Stomach smooth muscle (tissue), 2 donors: Measurements from ENCODE around the gene MRPS35.
"Not testable (repeated sequence)": the region's sequence is repeated elsewhere in the genome, so short reads cannot be mapped to it uniquely, and the experiment has no call there.

ENCODE experiments used
- H3K27ac ChIP-seq: one replicate; pipeline ENCODE4 v1.7.0; 2013; ENCODE audit warnings: mild to moderate bottlenecking, low read length, inconsistent platforms
- H3K27me3 ChIP-seq, 2 donors: one replicate each; pipeline ENCODE4 v1.7.0; 2013; ENCODE audit warnings: low read length in 2 of 2; ENCODE audit not compliant: insufficient read depth in 2 of 2, control insufficient read depth in 1 of 2
- H3K36me3 ChIP-seq, 2 donors: one replicate each; pipeline ENCODE4 v1.7.0; 2013; ENCODE audit warnings: low read length in 2 of 2; ENCODE audit not compliant: control insufficient read depth in 2 of 2, insufficient read depth in 2 of 2
- H3K4me1 ChIP-seq: one replicate; pipeline ENCODE4 v1.7.0; 2013; ENCODE audit warnings: low read length; ENCODE audit not compliant: control insufficient read depth, insufficient read depth
- H3K4me3 ChIP-seq, 2 donors: one replicate each; pipeline ENCODE4 v1.7.0; 2013; ENCODE audit warnings: low read length in 2 of 2
- H3K9ac ChIP-seq, 2 donors: one replicate each; pipeline ENCODE4 v1.7.0; 2013; ENCODE audit warnings: low read length in 2 of 2, mild to moderate bottlenecking in 1 of 2
- H3K9me3 ChIP-seq, 2 donors: one replicate each; pipeline ENCODE4 v1.7.0; 2013; ENCODE audit warnings: low read length in 2 of 2; ENCODE audit not compliant: control insufficient read depth in 2 of 2
- donor health status: healthy.
- donor health status: Pancreatic carcinoma.

The MRPS35 gene

DNA sequence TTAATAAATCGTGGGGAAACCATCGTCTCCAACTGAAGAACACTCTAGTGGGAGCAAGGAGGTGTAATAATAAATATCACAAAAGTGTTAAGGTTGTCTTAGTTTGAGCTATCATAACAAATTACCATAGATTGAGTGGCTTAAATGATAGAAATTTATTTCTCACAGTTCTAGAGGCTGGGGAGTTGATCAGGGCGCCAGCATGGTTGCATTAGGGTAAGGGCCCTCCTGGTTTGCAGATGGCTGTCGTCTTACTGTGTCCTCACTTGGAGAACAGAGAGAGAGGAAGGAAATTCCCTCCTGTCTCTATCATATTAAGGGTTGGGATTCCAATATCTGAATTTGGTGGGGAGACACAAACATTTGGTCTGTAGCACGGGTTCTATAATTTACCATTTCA lies 33.0 kb downstream of the MRPS35 start:
- Histone ChIP-seq H3K9me3 (no peaks in the 10 kb centered on the region), H3K36me3 (peaks cover 7 to 12% of the 10 kb centered on the region in 2 donors)

DNA sequence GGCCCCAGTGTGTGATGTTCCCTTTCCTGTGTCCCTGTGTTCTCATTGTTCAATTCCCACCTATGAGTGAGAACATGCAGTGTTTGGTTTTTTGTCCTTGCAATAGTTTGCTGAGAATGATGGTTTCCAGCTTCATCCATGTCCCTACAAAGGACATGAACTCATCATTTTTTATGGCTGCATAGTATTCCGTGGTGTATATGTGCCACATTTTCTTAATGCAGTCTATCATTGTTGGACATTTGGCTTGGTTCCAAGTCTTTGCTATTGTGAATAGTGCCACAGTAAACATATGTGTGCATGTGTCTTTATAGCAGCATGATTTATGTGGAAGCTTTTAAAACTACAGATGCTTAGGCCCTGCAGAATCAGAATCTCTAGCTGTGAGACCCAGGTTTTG lies 35.1 kb downstream of the MRPS35 start:
- H3K9me3 ChIP-seq, H3K4me3 ChIP-seq, H3K36me3 ChIP-seq, H3K4me1 ChIP-seq, H3K9ac ChIP-seq, H3K27ac ChIP-seq, H3K27me3 ChIP-seq: not testable (repeated sequence)

More for the DNA sequence above, 33.0 kb downstream of the MRPS35 start:
- Histone ChIP-seq H3K4me1 (peaks cover 4% of the 10 kb centered on the region), H3K4me3 (no peak overlapping the region), H3K27ac (no peak overlapping the region), H3K9ac (no peak overlapping the region), H3K27me3 (no peaks in the 10 kb centered on the region)

DNA sequence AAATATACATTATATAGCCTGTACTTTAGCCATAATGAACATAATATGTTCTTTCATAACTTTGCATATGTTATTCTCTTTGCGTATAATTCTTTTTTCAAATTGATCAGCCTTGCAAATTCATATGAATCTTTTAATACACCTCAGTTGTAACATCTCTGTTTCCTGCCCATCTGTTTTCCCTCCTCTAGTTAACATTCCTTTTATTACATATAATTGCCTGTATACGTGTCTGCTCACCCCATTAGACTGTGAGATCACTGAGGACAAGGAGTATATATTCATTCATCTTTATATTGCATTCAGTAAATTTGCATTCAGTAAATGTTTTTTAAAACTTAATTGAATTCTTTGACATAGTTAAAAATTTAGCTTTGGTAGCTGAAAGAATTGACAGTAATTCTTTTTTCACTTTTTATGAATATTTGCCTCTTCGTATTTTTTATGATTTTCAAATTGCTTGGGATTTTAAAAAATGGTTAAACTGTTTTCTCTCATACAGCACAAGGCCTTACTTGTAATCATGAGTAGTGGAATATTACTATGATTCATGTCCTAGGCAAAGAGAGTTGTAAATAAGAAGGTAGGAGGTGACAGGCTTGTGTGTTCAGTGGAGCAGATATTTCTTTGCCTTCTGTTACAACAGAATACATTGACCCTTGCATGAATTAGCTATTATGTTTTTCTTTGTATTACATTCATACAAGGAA lies 36.6 kb downstream of the MRPS35 start:
- Histone ChIP-seq H3K9ac (peak overlapping the region in 1 of 2 donors; percentile 43), H3K27me3 (no peaks in the 10 kb centered on the region), H3K4me3 (no peak overlapping the region), H3K4me1 (peaks cover 7% of the 10 kb centered on the region), H3K27ac (peak overlapping the region; percentile 68), H3K9me3 (no peaks in the 10 kb centered on the region), H3K36me3 (peaks cover 5 to 9% of the 10 kb centered on the region in 2 donors)

DNA sequence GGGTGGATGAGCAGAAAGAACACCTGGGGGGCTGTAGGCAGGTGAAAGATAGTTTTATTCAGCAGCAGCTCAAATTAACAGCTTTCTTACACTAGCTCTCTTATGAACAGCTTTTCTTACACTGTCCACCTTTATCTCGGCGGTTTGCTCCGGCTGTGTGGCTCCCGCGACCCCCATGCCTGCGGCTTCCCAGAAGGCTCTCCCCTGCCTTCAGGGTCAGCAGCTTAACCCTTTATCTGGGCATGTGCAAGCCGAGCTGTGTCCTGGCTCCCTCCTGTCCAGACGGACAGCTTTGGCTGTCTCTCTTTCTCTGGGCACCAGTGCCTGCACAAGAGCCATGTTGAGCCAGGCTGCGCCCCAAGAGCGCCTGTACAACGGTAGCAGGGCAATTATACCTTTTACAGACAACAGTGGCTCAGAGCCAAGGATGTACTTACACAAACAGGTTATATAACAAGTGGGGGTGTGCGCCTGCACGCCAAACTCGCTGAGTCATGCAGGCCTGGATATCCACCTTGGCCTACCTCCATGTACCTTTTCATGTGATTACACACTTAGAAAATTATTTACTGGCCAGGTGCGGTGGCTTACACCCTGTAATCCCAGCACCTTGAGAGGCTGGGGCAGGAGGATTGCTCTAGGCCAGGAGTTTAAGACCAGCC lies 40.9 kb downstream of the MRPS35 start:
- Histone ChIP-seq H3K9me3 (no peaks in the 10 kb centered on the region), H3K4me1 (peaks cover 7% of the 10 kb centered on the region), H3K27ac (no peak overlapping the region), H3K27me3 (no peaks in the 10 kb centered on the region), H3K9ac (no peak overlapping the region), H3K4me3 (no peak overlapping the region), H3K36me3 (peaks cover 0 to 6% of the 10 kb centered on the region in 2 donors)

DNA sequence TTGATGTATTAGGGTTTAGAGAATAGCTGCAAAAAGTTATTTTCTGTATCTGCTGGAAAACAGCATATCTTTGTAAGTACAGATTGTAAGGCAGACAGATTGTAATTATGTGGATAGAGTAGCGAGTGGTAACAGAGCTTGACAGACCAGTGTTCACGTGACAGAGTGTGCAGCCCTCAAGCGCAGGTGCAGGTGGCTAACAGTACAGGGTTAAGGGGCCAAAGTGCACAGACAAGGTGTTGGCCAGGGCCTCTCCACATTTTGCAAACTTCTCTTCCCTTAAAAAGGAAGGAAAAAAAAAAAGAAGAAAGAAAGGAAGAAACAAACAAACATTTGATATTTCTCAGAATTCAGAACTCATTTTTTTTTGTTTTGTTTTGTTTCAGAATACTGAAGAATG lies 44.2 kb downstream of the MRPS35 start:
- Histone ChIP-seq H3K9ac (no peak overlapping the region), H3K36me3 (peaks cover 0 to 8% of the 10 kb centered on the region in 2 donors), H3K9me3 (no peaks in the 10 kb centered on the region), H3K27ac (no peak overlapping the region), H3K4me3 (no peak overlapping the region), H3K4me1 (no peaks in the 10 kb centered on the region), H3K27me3 (no peaks in the 10 kb centered on the region)

DNA sequence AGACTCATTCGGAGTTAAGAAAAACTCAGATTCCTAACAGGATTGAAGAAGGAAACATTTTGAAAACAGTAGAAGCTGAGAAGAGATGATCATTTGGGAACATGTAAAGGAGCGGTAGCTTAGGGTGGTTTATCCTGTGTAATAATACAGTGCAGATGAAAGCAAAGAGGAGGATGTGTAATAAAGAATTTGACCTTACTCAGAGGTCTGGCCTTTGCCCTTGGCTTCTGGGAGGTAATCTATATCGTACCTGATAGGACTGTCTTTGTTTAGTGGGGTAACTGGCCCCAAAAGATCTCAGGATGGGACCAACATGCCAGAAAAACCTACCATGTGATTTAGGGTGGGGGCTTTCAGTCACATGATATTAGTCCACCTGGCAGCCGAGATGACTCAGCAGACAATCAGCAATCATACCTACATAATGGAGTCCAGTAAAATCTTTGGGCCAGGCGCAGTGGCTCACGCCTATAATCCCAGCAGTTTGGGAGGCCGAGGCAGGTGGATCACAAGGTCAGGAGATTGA lies 46.1 kb downstream of the MRPS35 start:
- Histone ChIP-seq H3K27me3 (no peaks in the 10 kb centered on the region), H3K27ac (no peak overlapping the region)

DNA sequence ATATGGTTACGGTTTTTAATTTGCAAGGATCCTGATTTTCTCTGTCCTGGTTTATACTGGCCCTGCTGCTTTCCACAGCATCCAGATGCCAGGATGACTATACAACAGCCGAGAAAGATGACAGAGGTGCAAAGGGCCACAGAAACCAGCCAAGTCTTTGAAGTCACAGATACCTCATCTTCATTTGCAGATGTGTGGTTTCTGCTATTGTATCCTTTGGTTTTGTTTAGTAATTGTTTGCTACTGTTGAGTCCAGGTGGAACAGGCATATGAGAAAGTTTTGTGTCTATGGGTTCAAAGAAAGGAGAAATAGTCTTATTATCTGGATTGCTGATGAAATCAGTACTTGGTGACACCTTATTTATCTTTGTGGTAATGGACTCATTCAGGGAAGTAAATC lies 52.1 kb downstream of the MRPS35 start:
- H3K9me3 ChIP-seq = no peaks in the 10 kb centered on the region
- H3K36me3 ChIP-seq = no peaks in the 10 kb centered on the region
- H3K27ac ChIP-seq = no peak overlapping the region
- H3K9ac ChIP-seq = no peak overlapping the region
- H3K4me1 ChIP-seq = no peaks in the 10 kb centered on the region
- no peaks in the 10 kb centered on the region for H3K27me3 ChIP-seq
- no peak overlapping the region for H3K4me3 ChIP-seq

More for the DNA sequence above, 46.1 kb downstream of the MRPS35 start:
- no peak overlapping the region for H3K9ac ChIP-seq
- no peaks in the 10 kb centered on the region for H3K9me3 ChIP-seq
- H3K4me1 ChIP-seq = no peaks in the 10 kb centered on the region
- peaks cover 0 to 8% of the 10 kb centered on the region in 2 donors for H3K36me3 ChIP-seq
- H3K4me3 ChIP-seq = no peak overlapping the region

DNA sequence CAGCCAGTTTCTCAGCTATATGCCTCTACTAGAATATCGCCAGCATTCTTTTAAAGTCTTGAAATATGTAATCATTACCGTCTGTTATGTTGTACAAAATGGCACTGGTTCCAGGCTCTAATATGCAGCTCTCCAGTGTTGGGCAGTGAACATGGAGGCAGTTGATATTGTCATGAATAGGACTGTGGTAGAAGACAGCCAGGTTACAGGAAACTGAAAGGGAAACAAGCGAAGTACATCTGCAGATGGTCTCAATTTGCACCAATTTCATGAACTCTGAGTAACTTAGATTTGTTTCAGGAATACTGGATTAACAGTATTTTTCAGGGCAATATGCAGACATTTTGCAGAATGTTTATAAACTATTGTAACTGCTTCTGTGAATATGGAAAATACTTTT lies 56.0 kb downstream of the MRPS35 start:
- Histone ChIP-seq H3K9ac (no peak overlapping the region), H3K27ac (no peak overlapping the region), H3K36me3 (no peaks in the 10 kb centered on the region), H3K4me3 (no peak overlapping the region), H3K4me1 (no peaks in the 10 kb centered on the region), H3K27me3 (no peaks in the 10 kb centered on the region), H3K9me3 (no peaks in the 10 kb centered on the region)

DNA sequence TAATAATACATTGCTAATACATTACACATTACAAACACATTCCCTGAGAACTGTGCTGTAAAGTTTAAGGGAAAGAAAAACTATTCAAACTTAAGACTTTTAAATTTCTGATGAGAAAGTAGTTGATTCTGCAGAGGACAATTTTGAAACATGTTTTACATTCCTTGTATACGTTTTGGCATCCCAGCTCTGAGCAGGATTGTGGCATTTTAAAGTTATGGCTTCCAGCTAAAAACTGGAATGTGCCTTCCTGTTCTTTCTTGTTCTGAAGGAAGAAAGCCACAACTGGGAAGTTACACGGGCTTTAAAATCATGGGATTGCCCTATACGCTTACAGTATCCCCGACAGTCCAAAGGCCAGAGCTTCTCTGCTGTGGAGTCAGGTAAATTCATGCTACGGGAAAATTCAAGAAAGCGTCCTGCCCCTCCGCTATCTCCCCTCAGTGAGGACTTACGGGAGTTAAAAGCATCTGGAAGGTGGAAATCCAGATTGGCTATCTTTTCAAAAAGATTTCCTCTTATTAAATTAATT lies 58.6 kb downstream of the MRPS35 start:
- Histone ChIP-seq H3K27me3 (no peaks in the 10 kb centered on the region), H3K9ac (no peak overlapping the region), H3K9me3 (no peaks in the 10 kb centered on the region), H3K4me3 (no peak overlapping the region), H3K36me3 (no peaks in the 10 kb centered on the region), H3K27ac (no peak overlapping the region), H3K4me1 (no peaks in the 10 kb centered on the region)

DNA sequence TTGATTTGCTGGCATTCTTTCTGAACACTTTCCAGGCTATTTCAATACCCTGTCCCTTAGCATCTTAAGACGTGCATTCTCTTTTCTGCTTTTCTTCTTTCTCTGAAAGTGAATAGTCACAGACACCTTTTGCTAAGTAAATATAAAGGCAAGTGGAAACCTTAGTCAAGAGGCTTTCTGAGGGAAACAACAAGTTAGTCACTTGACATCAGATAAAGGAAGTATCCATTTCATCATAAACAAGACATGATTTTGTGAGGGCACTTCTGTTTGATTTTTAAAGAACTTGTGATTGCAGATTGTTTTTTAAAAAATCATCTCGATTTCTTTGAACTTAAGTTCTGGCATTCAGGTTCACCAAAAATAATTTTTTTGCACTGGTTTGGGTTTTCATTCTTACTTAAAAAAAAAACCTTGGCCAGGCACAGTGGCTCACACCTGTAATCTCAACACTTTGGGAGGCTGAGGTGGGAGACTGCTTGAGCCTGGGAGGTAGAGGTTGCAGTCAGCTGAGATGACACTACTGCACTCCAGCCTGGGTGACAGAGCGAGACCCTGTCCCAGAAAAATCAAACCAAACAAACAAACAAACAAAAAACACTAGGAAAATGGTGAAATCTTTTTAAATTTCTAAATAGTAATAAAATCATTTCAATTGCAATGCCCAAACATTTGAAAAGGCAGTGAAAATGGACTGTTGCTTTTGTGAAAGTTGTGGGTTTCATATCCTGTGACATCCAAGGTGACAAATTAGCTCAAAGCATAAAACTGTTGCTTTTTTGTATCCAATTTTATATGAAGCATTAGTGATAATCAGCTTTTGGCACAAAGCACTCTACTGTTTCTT lies 61.1 kb downstream of the MRPS35 start:
- no peaks in the 10 kb centered on the region for H3K27me3 ChIP-seq
- no peak overlapping the region for H3K27ac ChIP-seq
- H3K9ac ChIP-seq = no peak overlapping the region
- no peak overlapping the region for H3K4me3 ChIP-seq
- H3K9me3 ChIP-seq = no peaks in the 10 kb centered on the region
- no peaks in the 10 kb centered on the region for H3K4me1 ChIP-seq
- H3K36me3 ChIP-seq = no peaks in the 10 kb centered on the region
